Kasumi-1 (cell line): ENCODE measurements around the gene LRRC52.

Experiments
- DNase-seq, 2 experiments: peaks; one replicate each; lab custom pipeline; 2025; lab: John Stamatoyannopoulos, UW

The LRRC52 gene

DNA sequence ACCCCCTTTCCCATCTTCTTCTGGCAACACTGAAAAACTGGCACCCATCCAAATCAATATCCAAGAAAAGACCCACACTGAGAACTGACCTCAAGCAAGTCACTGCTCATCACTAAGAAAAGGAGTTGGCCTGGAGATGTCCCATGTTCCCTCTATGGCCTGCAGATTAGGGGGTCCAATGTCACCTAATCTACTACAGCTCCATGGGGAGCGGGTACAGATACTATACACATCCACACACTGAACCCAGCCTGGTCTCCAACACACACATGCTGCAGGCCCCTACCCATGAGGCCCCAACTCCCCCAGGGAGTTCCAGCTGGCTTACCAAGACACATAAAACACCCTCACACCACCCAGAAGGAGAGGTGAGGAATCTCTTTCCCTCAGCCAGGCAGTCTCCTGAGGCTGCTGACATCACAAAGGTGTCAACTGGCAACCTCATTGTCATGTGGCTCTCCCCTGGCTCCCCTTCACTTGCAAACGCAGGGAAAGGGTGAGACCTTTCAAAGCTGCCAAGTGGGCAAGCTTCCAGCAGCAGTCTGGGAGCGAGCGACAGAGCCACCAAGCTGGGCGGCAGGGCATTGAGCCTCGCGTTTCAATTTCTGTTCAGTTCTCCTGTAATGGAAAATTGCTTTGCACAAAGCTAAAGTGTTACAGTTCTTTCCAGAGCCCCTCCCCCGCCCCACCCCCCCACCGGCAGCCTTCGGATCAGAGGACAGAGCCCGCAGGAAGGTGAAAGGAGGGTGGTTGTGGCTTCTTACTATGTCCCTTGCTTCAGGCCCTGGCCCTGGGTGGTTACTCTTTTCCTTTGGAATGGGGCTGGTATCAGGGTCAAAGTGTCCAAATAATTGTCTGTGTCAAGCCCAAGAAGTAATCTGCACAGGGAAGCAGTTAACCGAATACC, at the start of gene LRRC52:
LRRC52 (plus strand) TSS at position 469 of the 907 bp plus-strand sequence; CDS start at position 766, 297 bp downstream.
- no peak for DNase-seq

DNA sequence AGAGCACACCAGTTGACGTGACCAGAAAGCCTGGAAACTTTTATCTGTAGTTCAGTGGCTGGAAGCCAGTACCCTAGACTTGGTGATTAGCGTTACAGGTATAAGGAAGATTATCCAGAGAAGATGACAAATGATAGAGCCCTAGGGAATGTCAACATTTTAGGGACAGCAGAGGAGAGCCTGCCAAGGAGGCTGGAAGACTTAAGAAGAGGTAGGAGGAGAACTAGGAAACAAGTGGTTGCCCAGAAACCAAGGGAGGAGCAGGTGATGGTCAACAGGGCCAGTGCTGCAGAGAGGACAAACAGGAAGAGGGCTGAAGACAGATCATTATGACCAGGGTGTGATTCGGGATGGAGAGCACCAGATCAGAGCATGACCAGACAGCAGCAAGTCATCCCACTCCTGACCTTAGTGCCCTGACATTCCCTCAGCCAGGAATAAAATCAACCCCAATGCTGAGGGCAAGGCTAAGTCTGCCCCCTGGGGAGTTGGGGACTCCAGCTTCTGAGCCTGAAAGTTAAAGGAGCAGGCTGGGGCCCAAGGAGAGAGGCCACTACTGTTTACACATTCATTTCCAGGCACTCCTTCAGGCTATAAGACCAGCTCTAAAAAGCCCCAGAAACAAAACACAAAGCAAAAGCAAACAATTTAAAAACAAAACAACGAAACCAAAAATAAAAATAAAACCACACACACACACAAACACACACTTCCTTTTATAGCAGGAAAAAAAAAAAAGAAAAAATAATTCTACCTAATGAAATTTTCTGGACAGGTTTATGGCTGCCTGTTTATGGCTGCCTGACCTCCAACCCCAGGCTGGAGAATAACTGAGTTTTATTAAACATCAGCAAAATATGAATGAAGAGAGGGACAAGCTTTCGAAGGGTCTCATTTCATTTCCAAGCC, 48.6 kb upstream of the LRRC52 start:
- DNase-seq: no peak

- no peak for DNase-seq
These were observed 48.0 kb upstream of the LRRC52 start for GRCh38 chr1:165495858-165496205.

DNA sequence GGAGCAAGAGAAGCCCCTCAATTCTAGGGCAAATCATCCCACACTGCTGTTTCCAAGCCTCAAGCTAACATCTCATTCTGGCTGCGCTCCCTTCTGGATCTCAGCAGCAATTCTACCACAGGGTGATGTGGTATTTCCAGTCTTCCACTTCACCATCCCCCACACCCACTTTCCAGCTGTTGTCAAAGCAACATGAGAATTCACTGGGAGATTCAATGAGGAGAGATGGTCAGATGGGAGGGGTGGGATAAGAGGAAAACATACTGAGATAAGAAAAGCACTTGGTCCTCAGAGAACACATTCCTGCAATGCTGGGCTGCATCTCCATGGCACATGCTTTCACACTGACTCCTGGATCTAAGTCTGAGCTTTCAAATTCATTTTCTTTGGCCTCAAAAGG, 47.3 kb upstream of the LRRC52 start:
- no peak for DNase-seq

DNA sequence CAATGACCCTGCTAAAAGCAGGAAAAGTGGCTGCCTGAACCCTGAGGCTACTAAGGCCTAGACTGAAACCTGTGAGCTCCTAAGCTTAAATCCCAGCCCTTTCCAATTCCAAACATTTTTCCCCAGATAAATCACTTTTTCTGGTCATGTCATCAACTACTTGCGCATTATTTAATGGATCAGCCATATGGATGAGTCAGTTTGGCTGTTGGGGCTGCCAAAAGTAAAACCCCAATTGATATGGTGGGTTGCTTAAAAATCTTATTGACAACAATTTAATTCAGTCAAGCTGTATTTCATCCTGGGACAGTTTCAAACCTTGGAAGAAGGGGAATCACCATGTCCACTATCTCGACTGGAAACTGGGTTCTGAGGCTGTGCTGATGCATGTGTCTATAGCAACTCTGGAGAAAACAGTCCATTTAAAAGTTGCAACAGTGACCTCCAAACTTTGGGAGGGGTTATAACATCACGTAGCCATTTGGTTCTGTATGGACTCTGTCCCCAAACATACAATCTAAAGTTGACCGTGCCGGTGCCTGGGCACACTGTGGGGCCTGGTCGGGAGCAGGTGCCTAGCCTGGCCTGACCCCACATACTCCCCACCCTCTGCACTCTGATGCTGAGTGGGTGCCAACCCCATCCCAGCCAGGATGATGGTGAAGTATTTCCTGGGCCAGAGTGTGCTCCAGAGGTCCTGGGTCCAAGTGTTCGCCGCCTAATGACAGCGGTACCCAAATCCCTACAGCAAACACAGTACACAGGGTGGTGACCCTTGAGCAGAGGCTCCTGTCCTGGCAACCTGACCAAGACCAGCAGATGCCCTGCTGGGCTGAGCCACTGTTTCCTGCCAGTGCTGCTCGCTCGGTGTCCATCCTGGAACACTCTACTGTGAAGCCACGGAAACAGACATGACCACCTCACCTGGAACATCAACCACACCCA, 46.5 kb upstream of the LRRC52 start:
- DNase-seq: no peak

DNA sequence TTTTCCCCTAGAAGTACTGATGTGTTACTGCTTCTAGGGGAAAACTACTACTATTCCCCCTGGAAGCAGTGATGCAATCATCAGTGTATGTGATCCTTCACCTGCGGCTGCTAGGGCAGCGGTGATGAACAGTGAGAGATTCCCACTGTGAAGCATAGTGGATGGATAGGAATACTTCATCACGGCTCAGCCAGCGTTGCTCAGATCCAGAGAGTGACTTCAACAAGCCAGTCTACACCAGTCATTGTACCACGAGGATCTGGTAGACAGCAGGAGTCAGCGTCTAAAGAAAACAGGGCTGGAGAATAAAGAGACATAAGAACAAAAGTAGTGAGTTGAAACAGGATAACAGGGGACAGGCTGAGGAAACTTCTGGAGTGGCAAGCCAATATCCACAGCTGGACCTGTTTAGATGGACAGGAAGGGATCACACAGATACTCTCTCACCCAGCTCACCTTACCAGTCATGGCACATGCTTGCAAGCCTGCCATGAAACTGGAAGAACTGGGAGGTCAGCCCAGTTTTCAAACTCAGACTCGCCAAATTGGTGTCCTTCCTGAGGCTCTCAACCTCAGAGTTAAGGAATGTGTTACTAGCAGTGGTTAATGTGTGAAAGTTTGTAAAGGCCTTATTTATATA, 42.4 kb upstream of the LRRC52 start:
- no peak for DNase-seq

GRCh38 chr1:165501970-165502348, 41.8 kb upstream of the LRRC52 start:
- DNase-seq: no peak

GRCh38 chr1:165507570-165507969, 36.2 kb upstream of the LRRC52 start:
- DNase-seq: no peak

DNA sequence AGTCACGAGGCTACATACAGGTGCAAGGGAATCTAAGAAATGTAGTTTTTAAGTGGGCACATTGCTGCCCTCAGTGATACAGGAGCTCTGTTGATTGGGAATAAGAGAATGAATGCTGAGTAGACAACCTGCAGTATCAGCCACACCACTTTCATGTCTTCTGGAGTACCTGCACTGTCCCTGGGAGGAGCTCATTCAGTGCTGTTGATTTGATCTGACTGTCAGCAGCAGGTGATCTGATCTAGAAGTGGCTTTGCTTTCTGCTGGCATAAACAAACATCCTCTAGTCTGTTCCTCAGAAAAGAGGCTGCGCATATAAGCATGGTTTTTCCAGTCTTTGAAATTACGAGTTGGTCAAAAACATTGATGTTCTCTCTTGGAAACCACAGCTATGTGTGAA, 35.5 kb upstream of the LRRC52 start:
- DNase-seq: no peak

- no peak for DNase-seq
These were observed 31.0 kb upstream of the LRRC52 start for GRCh38 chr1:165512816-165513215.

DNA sequence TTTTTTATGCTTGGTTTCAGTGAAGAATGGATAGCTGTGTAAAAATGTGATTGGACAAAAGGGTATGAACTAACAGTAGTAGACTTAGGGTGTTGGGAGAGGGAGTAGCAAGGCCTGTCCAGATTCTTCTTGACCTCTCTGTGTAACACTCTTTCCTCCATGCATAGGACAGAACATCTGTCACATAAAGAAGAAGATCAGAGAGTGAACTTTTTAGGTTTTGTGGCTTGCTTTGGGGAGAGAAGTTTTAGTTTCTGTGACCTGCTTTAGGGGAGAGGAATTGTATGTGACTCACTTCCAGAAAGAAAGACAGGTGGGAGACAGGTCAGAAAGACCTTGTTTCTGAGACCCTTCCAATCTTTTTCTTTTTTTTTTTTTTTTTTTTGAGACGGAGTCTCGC, 27.3 kb upstream of the LRRC52 start:
- DNase-seq: no peak

- DNase-seq: no peak
These were observed 23.2 kb upstream of the LRRC52 start for GRCh38 chr1:165520646-165521045.

GRCh38 chr1:165524639-165525285, 19.0 kb upstream of the LRRC52 start:
- no peak for DNase-seq

DNA sequence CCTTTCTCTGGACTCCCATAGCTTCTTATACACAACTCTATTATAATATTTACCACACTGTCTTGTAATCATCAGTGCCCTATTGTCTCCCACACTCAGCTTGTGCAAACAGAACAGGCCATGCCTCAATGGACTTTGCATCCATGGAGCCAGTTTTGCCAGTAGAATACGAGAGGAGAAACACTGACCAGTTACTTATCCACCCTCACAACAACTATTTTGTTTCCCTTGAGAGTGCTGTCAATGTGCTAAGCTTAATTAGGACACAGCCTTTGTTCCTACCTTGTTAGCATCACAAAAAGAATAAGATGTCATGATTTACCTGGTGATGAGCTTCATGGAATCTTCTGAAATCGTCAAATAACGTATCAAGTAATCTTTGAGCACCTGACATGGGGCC, 18.1 kb upstream of the LRRC52 start:
- no peak for DNase-seq

DNA sequence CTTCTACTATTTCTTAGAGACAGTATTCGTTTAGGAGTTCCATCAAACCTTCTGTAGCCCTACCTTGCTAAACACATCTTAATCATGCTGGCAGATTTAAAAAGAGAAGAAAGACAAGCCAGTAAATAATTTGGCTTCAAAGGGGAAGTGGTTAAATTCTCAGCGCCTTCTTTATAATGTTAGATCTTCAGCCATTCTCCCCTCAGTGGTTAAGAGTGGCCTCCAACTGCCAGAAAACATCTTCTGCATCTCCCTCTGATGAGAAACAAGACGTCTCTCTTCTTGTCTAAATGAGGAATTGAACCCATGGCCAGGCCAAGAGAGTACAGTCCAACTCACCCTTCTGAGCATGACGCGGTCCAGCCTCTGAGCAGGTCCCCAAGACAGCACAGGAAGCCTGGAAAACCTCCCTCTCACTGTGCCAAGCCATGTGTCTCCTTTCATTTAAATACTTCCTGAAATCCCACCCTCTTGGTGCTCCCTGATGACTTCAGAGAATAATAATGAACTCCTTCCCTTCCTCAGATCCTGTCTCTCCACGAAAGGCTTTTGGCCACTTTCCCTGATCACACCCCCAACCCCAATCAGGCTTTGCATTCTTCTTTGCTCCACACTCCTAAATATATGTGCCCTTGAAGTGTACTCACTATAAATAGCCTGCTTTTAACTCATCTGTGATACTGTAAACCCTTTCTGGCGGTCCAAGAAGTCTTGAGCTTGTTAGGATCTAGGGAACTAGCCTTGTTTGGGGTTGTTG, 16.4 kb upstream of the LRRC52 start:
- DNase-seq: peak; percentile 1 to 14

DNA sequence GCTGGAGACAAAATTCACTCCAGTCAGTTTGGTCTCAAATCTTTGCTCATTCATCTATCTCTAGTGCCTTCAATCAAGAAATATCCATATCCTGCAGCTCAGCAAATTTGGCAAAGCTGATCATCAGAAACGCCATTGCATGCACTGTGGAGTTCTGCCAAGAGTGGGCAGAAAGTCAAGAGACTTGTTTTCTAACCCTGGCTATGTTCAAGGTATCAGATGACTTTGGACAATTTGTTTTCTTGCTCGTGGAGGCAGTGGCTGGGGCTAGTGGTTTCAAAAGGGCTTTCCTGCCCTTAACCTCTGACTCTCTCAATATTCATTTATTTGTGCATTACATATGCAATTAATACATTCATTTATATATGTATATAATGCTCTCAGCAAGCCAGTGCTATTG, 12.8 kb upstream of the LRRC52 start:
- no peak for DNase-seq

DNA sequence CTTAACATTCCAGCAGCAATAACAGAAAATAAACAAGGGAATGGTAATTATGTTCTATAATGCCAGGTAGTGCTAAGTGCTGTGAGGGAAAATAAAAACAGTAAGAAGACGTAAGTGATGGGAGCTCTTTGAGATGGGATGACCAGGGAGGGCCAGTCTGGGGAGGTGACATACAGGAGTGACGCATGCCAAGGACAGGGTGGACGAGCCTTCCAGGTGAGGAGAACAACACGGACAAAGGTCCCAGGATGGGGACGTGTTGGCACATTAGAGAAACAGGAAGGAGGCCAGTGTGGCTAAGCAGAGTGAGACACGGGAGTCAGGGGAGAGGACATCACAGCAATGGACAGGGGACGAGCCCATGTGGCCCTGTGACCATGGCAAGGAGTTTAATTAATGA, 11.7 kb upstream of the LRRC52 start:
- no peak for DNase-seq

- DNase-seq: no peak
These were observed 10.5 kb upstream of the LRRC52 start for GRCh38 chr1:165533254-165533653.

DNA sequence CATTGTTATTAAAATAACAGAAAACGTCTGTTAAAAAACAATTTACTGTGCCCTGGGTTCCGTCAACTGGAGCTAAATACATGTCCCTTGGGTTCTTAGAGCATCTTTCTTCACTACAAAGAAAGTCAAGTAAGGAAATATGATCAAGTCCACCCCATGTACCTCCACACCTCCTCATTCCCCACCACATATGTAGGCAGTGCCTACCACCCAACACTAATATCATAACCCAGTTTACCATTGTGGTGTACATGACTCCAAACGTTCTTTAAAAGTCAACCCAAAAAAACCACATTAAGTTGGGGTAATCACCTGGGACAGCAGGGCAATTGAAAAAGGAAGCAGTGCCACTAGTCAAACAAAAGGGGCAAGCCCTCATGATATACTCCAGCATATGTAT, 7.8 kb upstream of the LRRC52 start:
- no peak for DNase-seq
